Activated CD8-positive, alpha-beta T cell treated with anti-CD3 and anti-CD28 coated beads, Interleukin-2, amount 10 ng/mL, durations not matched to agents 7 days and 5 days (primary cell): ENCODE results near the gene KLHL4. TPM values are rescaled to one million over a fixed set of nuclear protein-coding genes. Genes with fewer than 3 reads are reported as not detected.
"Not testable (repeated sequence)": the region's sequence is repeated elsewhere in the genome, so short reads cannot be mapped to it uniquely, and the experiment has no call there.

ENCODE experiments used
- ATAC-seq: fragments of 150-1000 bp; cut with Tn5 transposase; one replicate; pipeline ENCODE4 v1.10.0; 2021; ENCODE audit warnings: moderate library complexity
- CTCF ChIA-PET: fragments of 350-600 bp; sonication (Branson Sonifier 250); formaldehyde crosslinking; loops from one replicate; lab custom pipeline; 2021; ENCODE audit warnings: antibody characterized with exemption; lab: Charles Lee
- POLR2A ChIA-PET: fragments of 350-600 bp; sonication (Branson Sonifier 250); formaldehyde crosslinking; loops from one replicate; lab custom pipeline; 2021; ENCODE audit warnings: antibody characterized with exemption; lab: Charles Lee
- DNase-seq: peaks from one replicate; pipeline ENCODE4 v3.0.0-alpha.2; 2020
- H3K27ac Mint-ChIP-seq: one replicate; pipeline ENCODE4 v1.8.0; 2021; ENCODE audit warnings: mild to moderate bottlenecking, mixed read lengths
- H3K27me3 Mint-ChIP-seq: one replicate; pipeline ENCODE4 v1.8.0; 2021; ENCODE audit warnings: low read depth, mixed read lengths
- H3K36me3 Mint-ChIP-seq: one replicate; pipeline ENCODE4 v1.8.0; 2021; ENCODE audit warnings: low read depth, mixed read lengths
- H3K4me1 Mint-ChIP-seq: one replicate; pipeline ENCODE4 v1.8.0; 2021; ENCODE audit warnings: low read depth, mixed read lengths
- H3K4me3 Mint-ChIP-seq: one replicate; pipeline ENCODE4 v1.8.0; 2021; ENCODE audit warnings: mild to moderate bottlenecking, mixed read lengths
- H3K9me3 Mint-ChIP-seq: one replicate; pipeline ENCODE4 v1.8.0; 2022; ENCODE audit warnings: mixed read lengths; ENCODE audit not compliant: insufficient read depth
- total RNA-seq, 2 experiments: library from RNA; stranded (reverse); gene quantifications; one replicate each; pipeline ENCODE4 v1.2.3, GENCODE V29; 2021

The KLHL4 gene, protein sequence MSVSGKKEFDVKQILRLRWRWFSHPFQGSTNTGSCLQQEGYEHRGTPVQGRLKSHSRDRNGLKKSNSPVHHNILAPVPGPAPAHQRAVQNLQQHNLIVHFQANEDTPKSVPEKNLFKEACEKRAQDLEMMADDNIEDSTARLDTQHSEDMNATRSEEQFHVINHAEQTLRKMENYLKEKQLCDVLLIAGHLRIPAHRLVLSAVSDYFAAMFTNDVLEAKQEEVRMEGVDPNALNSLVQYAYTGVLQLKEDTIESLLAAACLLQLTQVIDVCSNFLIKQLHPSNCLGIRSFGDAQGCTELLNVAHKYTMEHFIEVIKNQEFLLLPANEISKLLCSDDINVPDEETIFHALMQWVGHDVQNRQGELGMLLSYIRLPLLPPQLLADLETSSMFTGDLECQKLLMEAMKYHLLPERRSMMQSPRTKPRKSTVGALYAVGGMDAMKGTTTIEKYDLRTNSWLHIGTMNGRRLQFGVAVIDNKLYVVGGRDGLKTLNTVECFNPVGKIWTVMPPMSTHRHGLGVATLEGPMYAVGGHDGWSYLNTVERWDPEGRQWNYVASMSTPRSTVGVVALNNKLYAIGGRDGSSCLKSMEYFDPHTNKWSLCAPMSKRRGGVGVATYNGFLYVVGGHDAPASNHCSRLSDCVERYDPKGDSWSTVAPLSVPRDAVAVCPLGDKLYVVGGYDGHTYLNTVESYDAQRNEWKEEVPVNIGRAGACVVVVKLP
- not detected for total RNA-seq

DNA sequence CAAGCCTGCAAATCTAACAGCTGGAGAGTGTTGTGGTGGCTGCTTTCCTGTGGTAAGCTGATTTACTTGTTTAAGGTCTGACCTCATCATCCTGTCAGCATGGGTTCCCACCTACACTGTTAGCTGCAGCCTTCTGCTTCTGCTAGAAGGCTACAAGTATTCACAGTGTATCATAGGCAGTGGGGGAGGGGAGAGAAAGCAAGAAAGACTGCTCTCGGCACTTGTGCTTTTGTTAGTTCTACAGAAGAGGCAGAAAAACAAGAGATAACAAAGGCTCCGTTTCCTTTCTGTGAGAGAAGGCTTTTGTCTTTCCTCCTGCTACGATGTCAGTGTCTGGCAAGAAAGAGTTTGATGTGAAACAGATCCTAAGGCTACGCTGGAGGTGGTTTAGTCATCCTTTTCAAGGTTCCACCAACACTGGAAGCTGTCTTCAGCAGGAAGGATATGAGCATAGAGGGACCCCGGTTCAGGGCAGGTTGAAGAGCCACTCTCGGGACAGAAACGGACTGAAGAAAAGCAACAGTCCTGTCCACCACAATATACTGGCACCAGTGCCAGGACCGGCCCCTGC, at the start of gene KLHL4:
Gene KLHL4, plus strand, starts transcription at position 232 of the 571 bp plus-strand sequence. Its CDS starts 92 bp downstream, at position 324.
- CTCF ChIA-PET, result no interaction called here
- POLR2A ChIA-PET, result no interaction called here
- ATAC-seq (no peak), DNase-seq (no peak)
- H3K27me3 Mint-ChIP-seq, result no peaks in the 10 kb centered on the region
- H3K9me3 Mint-ChIP-seq, result no peaks in the 10 kb centered on the region
- no peak within 1 kb of the TSS for H3K4me3 Mint-ChIP-seq
- H3K27ac Mint-ChIP-seq, result no peak within 1 kb of the TSS
- H3K4me1 Mint-ChIP-seq, result no peaks in the 10 kb centered on the region
- H3K36me3 Mint-ChIP-seq, result no peaks in the 10 kb centered on the region

DNA sequence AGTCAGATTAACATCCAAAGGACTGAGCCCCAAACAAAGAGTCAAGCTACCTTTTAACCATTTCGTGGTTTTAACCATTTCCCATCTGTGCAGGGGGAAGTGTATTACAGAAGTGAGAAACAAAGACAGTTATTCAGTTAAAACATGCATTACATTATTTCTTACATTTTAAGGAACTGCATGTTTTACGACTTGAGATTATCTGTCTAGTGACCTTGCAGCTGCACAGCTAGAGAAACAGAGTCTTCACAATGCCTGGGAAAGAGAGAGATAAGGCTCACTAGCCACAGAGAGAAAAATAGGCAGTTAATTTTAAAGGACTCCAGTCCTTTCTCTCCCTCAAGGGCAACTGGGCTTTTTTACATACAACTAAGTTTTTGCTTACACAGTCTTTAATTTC, 48.7 kb upstream of the KLHL4 start:
- POLR2A ChIA-PET, result no interaction called here
- no peaks in the 10 kb centered on the region for H3K27me3 Mint-ChIP-seq

DNA sequence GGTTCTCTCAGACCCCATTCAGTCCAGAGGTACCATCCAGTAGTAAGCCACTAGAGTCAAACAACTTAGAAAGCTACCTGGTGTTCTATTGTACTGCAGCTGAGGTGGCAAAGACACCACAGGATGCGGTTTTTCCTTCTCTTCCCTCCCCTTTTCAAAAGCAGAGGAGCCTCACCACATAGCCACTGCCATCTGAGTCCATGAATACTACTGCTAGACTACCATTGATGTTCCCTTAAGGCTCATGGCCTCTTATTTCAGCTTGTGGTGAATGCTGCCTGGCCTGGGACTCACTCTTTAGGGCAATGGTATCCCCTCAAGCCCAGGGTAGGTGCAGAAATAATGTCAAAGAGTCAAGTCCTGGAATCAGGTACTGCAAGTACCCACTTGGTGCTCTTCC, 41.8 kb upstream of the KLHL4 start:
- DNase-seq (no peak), ATAC-seq (no peak)
- Mint-ChIP-seq H3K27ac (no peak overlapping the region), H3K9me3 (no peaks in the 10 kb centered on the region), H3K36me3 (no peaks in the 10 kb centered on the region), H3K4me1 (no peaks in the 10 kb centered on the region), H3K27me3 (no peaks in the 10 kb centered on the region), H3K4me3 (no peak overlapping the region)
- ChIA-PET CTCF (no interaction called here), POLR2A (no interaction called here)

More for the DNA sequence above, 48.7 kb upstream of the KLHL4 start:
- CTCF ChIA-PET, result no interaction called here
- Mint-ChIP-seq H3K4me3 (no peak overlapping the region), H3K27ac (no peak overlapping the region), H3K36me3 (no peaks in the 10 kb centered on the region), H3K9me3 (peaks cover 3% of the 10 kb centered on the region), H3K4me1 (no peaks in the 10 kb centered on the region)
- ATAC-seq (no peak), DNase-seq (no peak)

DNA sequence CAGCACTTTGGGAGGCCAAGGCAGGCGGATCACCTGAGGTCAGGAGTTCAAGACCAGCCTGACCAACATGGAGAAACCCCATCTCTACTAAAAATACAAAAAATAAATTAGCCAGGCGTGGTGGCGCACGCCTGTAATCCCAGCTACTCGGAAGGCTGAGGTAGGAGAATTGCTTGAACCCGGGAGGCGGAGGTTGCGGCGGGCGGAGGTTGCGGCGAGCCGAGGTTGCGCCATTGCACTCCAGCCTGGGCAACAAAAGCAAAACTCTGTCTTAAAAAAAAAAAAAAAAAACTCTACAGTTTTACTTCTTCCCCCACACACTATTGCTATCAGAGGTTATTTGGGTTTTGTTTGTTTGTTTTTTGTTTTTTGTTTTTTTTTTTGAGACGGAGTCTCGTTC, 38.9 kb upstream of the KLHL4 start:
- H3K27me3 Mint-ChIP-seq, CTCF ChIA-PET, DNase-seq, H3K4me3 Mint-ChIP-seq, H3K4me1 Mint-ChIP-seq, ATAC-seq, H3K27ac Mint-ChIP-seq, H3K9me3 Mint-ChIP-seq, POLR2A ChIA-PET, H3K36me3 Mint-ChIP-seq: not testable (repeated sequence)

DNA sequence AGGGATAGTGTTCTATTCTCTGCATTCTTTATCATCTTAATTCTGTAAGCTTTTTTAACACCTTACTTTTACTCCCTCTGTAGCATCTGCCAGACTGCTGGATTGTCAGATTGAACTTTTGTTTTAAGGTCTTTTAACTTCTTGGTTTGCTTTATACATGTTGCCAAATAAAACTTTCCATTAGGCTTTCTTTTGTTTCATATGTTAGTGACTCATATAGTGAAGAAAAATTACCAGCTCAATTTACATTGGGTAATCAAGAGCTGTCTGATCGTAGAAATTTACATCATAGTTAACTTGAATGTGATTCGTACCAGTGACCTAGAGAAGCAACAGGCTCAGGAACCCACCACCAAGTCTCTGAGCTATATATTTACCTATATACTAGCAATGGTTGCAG, 28.5 kb upstream of the KLHL4 start:
- H3K4me3 Mint-ChIP-seq, result no peak overlapping the region
- ATAC-seq, result no peak
- POLR2A ChIA-PET, result no interaction called here
- no peaks in the 10 kb centered on the region for H3K27me3 Mint-ChIP-seq
- H3K27ac Mint-ChIP-seq, result no peak overlapping the region
- CTCF ChIA-PET, result no interaction called here
- H3K9me3 Mint-ChIP-seq, result no peaks in the 10 kb centered on the region
- H3K4me1 Mint-ChIP-seq, result no peaks in the 10 kb centered on the region
- no peak for DNase-seq
- no peaks in the 10 kb centered on the region for H3K36me3 Mint-ChIP-seq

DNA sequence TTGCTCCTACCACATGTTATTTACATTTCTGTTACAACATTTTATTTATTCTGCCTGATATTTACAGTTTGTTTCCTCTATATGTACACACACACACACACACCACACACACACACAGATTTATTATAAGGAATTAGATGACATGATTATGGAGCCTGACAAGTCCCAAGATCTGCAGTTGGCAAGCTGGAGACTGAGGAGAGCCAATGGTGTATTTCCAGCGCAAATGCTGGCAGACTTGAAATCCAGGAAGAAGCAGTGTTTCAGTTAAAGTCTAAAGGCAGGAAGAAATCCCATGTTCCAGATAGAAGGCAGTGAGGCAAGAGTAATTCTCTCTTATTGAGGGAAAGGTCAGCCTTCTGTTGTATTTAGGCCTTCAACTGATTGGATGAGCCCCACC, 1.8 kb upstream of the KLHL4 start:
- ATAC-seq (no peak), DNase-seq (no peak)
- CTCF ChIA-PET, result no interaction called here
- POLR2A ChIA-PET, result no interaction called here
- Mint-ChIP-seq H3K9me3 (no peaks in the 10 kb centered on the region), H3K4me1 (no peaks in the 10 kb centered on the region), H3K27me3 (no peaks in the 10 kb centered on the region), H3K36me3 (no peaks in the 10 kb centered on the region), H3K27ac (no peak overlapping the region), H3K4me3 (no peak overlapping the region)

DNA sequence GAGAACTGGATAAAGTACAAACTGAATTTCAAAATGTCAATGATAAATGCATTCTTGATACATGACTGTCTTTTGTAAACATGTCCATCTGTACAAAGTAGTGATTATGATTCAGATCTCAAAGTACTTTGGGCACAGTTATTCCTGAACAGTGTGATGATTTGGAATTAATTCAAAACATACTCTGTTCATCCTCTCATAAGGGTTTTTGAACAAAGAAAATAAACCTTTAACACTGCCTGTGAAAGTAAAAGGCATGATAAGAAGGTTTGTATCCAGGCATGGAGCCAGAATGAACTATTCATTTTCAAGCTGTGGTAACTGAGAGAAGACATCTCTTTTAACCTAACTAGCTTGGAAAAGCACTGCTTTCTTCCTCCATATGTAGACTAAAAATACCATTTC, 883 bp upstream of the KLHL4 start:
- CTCF ChIA-PET, result no interaction called here
- Mint-ChIP-seq H3K9me3 (no peaks in the 10 kb centered on the region), H3K27ac (no peak overlapping the region), H3K4me3 (no peak overlapping the region), H3K36me3 (no peaks in the 10 kb centered on the region), H3K27me3 (no peaks in the 10 kb centered on the region), H3K4me1 (no peaks in the 10 kb centered on the region)
- POLR2A ChIA-PET, result no interaction called here
- no peak for ATAC-seq
- no peak for DNase-seq

DNA sequence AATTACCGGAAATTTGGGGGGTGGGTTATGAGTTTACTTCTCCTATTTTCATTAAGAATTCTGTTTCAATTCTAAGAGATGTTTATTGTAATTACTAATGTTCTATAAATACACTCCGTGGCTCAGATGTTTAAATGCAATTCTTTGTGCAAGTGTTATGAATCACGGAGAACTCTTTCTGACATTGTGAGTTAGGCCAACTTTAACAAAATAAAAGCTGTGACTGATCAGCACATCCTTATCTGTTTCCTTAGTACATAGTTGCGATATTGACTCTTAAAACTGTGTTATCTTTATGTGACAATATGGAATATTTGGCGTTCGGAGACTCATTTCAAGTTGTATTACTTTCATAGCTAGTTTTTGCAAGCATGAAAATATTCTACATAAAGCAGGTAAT, 902 bp downstream of the KLHL4 start:
- no peak for ATAC-seq
- no peak for DNase-seq
- Mint-ChIP-seq H3K36me3 (no peaks in the 10 kb centered on the region), H3K4me3 (no peak overlapping the region), H3K27ac (no peak overlapping the region), H3K27me3 (no peaks in the 10 kb centered on the region), H3K4me1 (no peaks in the 10 kb centered on the region), H3K9me3 (no peaks in the 10 kb centered on the region)
- CTCF ChIA-PET, result no interaction called here
- POLR2A ChIA-PET, result no interaction called here

DNA sequence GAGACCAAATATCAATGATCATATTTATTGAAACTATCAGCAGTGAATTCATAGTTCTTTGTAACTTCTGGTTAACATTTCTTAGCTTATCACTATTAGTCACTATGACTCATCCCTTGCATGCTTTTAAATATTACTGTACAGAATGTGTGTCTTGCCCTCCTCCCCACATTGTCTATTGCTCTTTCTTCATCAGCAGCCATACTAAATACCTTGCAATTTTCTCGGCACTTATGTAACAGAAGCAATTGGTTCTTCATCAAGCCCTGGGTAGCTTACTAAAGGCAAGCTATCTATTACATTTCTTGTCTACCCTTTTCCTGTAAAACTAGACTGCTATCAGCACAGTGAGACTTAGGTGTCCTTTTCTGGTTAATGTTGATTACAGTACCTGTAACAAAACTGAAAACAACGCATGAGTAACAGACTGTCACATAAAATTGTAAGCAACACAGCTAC, 8.2 kb downstream of the KLHL4 start:
- Mint-ChIP-seq H3K4me1 (no peaks in the 10 kb centered on the region), H3K27ac (no peak overlapping the region), H3K36me3 (no peaks in the 10 kb centered on the region), H3K9me3 (no peaks in the 10 kb centered on the region), H3K4me3 (no peak overlapping the region), H3K27me3 (no peaks in the 10 kb centered on the region)
- no peak for ATAC-seq
- no peak for DNase-seq
- CTCF ChIA-PET, result no interaction called here
- POLR2A ChIA-PET, result no interaction called here

DNA sequence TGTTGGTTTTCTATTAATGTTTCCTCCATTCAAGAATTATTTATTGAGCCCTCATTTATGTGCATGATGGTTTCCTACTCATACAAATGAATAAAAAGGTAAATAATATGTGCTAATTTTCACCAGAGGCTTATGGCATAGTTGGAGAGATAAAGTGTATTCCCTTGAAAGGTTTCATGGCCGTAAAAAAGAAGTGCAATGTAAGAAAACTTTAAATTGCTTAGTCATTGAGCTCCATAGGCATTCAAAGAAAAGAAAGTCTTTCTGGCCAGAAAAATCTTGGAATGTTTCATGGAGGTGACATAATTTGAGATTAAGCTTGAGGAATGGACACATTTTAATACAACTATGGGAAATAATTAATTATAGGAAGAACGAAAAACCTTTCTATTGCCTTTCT, 8.7 kb downstream of the KLHL4 start:
- POLR2A ChIA-PET, result no interaction called here
- H3K4me3 Mint-ChIP-seq, result no peak overlapping the region
- CTCF ChIA-PET, result no interaction called here
- no peaks in the 10 kb centered on the region for H3K4me1 Mint-ChIP-seq
- no peak overlapping the region for H3K27ac Mint-ChIP-seq
- H3K36me3 Mint-ChIP-seq, result no peaks in the 10 kb centered on the region
- H3K27me3 Mint-ChIP-seq, result no peaks in the 10 kb centered on the region
- no peaks in the 10 kb centered on the region for H3K9me3 Mint-ChIP-seq
- ATAC-seq, result no peak
- no peak for DNase-seq

DNA sequence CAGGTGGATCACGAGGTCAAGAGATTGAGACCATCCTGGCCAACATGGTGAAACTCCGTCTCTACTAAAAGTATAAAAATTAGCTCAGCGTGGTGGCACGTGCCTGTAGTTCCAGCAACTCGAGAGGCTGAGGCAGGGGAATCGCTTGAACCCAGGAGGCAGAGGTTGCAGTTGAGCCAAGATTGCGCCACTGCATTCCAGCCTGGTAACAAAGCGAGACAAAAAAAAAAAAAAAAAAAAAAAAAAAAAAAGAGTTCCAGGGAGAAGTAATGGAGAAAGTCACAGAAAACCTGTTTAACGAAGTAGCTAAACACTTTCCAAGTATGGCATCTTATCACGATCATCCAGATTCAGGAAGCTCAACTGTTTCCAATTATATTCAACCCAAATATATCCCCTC, 10.9 kb downstream of the KLHL4 start:
- ATAC-seq (no peak), DNase-seq (no peak)
- Mint-ChIP-seq H3K4me3 (no peak overlapping the region), H3K27me3 (no peaks in the 10 kb centered on the region), H3K9me3 (no peaks in the 10 kb centered on the region), H3K36me3 (no peaks in the 10 kb centered on the region), H3K4me1 (no peaks in the 10 kb centered on the region), H3K27ac (no peak overlapping the region)
- ChIA-PET CTCF (no interaction called here), POLR2A (no interaction called here)

DNA sequence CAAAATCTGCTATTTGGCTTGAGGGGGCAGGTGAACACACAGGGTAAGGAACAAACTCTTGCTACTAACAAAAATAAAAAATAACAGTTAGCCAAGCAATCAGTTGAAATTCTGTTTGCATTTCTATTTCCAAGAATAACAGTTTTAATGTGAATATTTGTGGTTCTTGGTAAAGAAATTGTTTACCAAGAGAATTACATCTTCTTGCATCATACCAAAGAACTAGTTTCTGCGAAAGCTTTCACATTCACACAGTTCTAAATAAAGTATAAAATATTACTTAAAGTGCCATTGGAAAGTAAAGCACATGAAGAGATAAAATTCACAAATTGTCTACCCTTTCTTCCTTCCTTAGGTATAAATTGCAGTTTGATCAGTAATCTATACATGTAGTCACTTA, 54.4 kb downstream of the KLHL4 start:
- Mint-ChIP-seq H3K4me1 (no peaks in the 10 kb centered on the region), H3K36me3 (no peaks in the 10 kb centered on the region), H3K9me3 (no peaks in the 10 kb centered on the region), H3K27ac (no peak overlapping the region), H3K27me3 (no peaks in the 10 kb centered on the region), H3K4me3 (no peak overlapping the region)
- ATAC-seq (no peak), DNase-seq (no peak)
- POLR2A ChIA-PET, result no interaction called here
- CTCF ChIA-PET, result no interaction called here
